Measurements from ENCODE around the gene C22orf15.

GRCh38 chr22:23722160-23722559 lies 40.6 kb upstream of the C22orf15 start:
- TF ChIP-seq POLR2A (IDR thresholded peaks at IDR 0.05) (no peak), CTCF (IDR thresholded peaks at IDR 0.05) (no peak)

All from vagina (tissue), 2 donors.